Activated CD8-positive, alpha-beta T cell treated with anti-CD3 and anti-CD28 coated beads, Interleukin-2, amount 10 ng/mL, durations not matched to agents 7 days and 5 days (primary cell): Measurements from ENCODE around the gene SRCIN1. TPM values are rescaled to one million over a fixed set of nuclear protein-coding genes. Genes with fewer than 3 reads are reported as not detected.

Experiments used
- ATAC-seq: fragments of 150-1000 bp; cut with Tn5 transposase; one replicate; pipeline ENCODE4 v1.10.0; 2021; ENCODE audit warnings: moderate library complexity
- CTCF ChIA-PET: fragments of 350-600 bp; sonication (Branson Sonifier 250); formaldehyde crosslinking; loops from one replicate; lab custom pipeline; 2021; ENCODE audit warnings: antibody characterized with exemption; lab: Charles Lee
- POLR2A ChIA-PET: fragments of 350-600 bp; sonication (Branson Sonifier 250); formaldehyde crosslinking; loops from one replicate; lab custom pipeline; 2021; ENCODE audit warnings: antibody characterized with exemption; lab: Charles Lee
- DNase-seq: peaks from one replicate; pipeline ENCODE4 v3.0.0-alpha.2; 2020
- H3K27ac Mint-ChIP-seq: one replicate; pipeline ENCODE4 v1.8.0; 2021; ENCODE audit warnings: mild to moderate bottlenecking, mixed read lengths
- H3K27me3 Mint-ChIP-seq: one replicate; pipeline ENCODE4 v1.8.0; 2021; ENCODE audit warnings: low read depth, mixed read lengths
- H3K36me3 Mint-ChIP-seq: one replicate; pipeline ENCODE4 v1.8.0; 2021; ENCODE audit warnings: low read depth, mixed read lengths
- H3K4me1 Mint-ChIP-seq: one replicate; pipeline ENCODE4 v1.8.0; 2021; ENCODE audit warnings: low read depth, mixed read lengths
- H3K4me3 Mint-ChIP-seq: one replicate; pipeline ENCODE4 v1.8.0; 2021; ENCODE audit warnings: mild to moderate bottlenecking, mixed read lengths
- H3K9me3 Mint-ChIP-seq: one replicate; pipeline ENCODE4 v1.8.0; 2022; ENCODE audit warnings: mixed read lengths; ENCODE audit not compliant: insufficient read depth
- total RNA-seq, 2 experiments: library from RNA; stranded (reverse); gene quantifications; one replicate each; pipeline ENCODE4 v1.2.3, GENCODE V29; 2021

The SRCIN1 gene
- total RNA-seq, 2 experiments from 2014 or later = 0.34 TPM; not detected in 1

- no peak overlapping the region for H3K4me3 Mint-ChIP-seq
- no peaks in the 10 kb centered on the region for H3K9me3 Mint-ChIP-seq
- no peaks in the 10 kb centered on the region for H3K4me1 Mint-ChIP-seq
- no peaks in the 10 kb centered on the region for H3K36me3 Mint-ChIP-seq
- no peak for ATAC-seq
- DNase-seq = no peak
- H3K27ac Mint-ChIP-seq = no peak overlapping the region
- ChIA-PET CTCF (interaction anchor here (1.1 to 4.0 kb wide), 2 partner anchors 11 to 37 kb away, joined by 4 to 27 read pairs; no protein-coding TSS in a partner anchor), POLR2A (no interaction called here)
- H3K27me3 Mint-ChIP-seq = peaks cover 2% of the 10 kb centered on the region
Measured at GRCh38 chr17:38547444-38547843, 58.3 kb downstream of the SRCIN1 start.

GRCh38 chr17:38546396-38546795 lies 59.4 kb downstream of the SRCIN1 start:
- ChIA-PET POLR2A (no interaction called here), CTCF (interaction anchor here (1.4 to 4.0 kb wide), 2 partner anchors 12 kb away, joined by 8 to 27 read pairs; no protein-coding TSS in a partner anchor)
- Mint-ChIP-seq H3K27ac (no peak overlapping the region), H3K4me3 (no peak overlapping the region), H3K27me3 (peaks cover 2% of the 10 kb centered on the region), H3K9me3 (no peaks in the 10 kb centered on the region), H3K4me1 (no peaks in the 10 kb centered on the region), H3K36me3 (no peaks in the 10 kb centered on the region)
- ATAC-seq (no peak), DNase-seq (no peak)

DNA sequence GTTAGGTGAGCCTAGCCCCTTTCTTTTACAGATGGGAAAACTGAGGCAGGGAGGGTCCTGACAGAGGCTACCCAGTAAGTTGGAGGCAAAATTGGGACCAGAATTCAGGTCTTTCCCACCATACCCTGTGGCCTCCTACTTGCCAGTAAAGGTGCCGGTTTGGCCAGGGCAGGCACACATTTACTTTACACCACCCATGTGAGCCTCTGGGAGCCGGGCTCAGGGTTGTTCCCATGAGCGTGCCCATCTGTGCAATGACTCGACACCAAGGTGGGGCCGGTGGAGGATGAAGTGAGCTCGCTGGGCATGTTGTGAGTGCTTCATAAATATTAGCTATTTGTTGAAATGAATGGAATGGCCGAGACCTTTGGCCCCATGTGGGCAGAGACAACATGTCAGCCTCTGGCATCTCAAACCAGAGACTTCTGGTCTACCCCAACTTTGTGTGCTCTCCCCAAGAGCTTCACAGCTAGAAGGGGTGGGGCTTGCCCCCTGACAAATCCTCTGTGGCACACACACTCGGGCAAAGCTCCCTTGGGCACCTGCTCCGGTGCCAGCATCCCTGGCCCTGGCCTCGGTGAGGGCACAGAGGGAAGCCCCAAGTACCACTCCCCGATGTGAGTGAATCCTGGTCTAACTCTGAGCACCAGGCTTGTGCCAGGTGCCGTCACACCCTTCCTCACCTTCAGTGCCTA lies 60.1 kb downstream of the SRCIN1 start:
- DNase-seq (no peak), ATAC-seq (no peak)
- no peaks in the 10 kb centered on the region for H3K9me3 Mint-ChIP-seq
- POLR2A ChIA-PET = no interaction called here
- no peaks in the 10 kb centered on the region for H3K36me3 Mint-ChIP-seq
- CTCF ChIA-PET = interaction anchor here (1.3 to 1.4 kb wide), 2 partner anchors 10 to 13 kb away, joined by 5 to 8 read pairs; no protein-coding TSS in a partner anchor
- H3K4me1 Mint-ChIP-seq = no peaks in the 10 kb centered on the region
- peaks cover 2% of the 10 kb centered on the region for H3K27me3 Mint-ChIP-seq
- H3K4me3 Mint-ChIP-seq = no peak overlapping the region
- H3K27ac Mint-ChIP-seq = no peak overlapping the region

- DNase-seq (no peak), ATAC-seq (no peak)
- POLR2A ChIA-PET = no interaction called here
- Mint-ChIP-seq H3K9me3 (no peaks in the 10 kb centered on the region), H3K36me3 (no peaks in the 10 kb centered on the region), H3K27ac (no peak overlapping the region), H3K4me3 (no peak overlapping the region), H3K27me3 (peaks cover 2% of the 10 kb centered on the region), H3K4me1 (no peaks in the 10 kb centered on the region)
- CTCF ChIA-PET = interaction anchor here (1.3 to 1.4 kb wide), 2 partner anchors 11 to 14 kb away, joined by 5 to 8 read pairs; no protein-coding TSS in a partner anchor
Measured at GRCh38 chr17:38544839-38545209, 60.9 kb downstream of the SRCIN1 start.

GRCh38 chr17:38544175-38544838 lies 61.4 kb downstream of the SRCIN1 start:
- H3K9me3 Mint-ChIP-seq = no peaks in the 10 kb centered on the region
- CTCF ChIA-PET = no interaction called here

DNA sequence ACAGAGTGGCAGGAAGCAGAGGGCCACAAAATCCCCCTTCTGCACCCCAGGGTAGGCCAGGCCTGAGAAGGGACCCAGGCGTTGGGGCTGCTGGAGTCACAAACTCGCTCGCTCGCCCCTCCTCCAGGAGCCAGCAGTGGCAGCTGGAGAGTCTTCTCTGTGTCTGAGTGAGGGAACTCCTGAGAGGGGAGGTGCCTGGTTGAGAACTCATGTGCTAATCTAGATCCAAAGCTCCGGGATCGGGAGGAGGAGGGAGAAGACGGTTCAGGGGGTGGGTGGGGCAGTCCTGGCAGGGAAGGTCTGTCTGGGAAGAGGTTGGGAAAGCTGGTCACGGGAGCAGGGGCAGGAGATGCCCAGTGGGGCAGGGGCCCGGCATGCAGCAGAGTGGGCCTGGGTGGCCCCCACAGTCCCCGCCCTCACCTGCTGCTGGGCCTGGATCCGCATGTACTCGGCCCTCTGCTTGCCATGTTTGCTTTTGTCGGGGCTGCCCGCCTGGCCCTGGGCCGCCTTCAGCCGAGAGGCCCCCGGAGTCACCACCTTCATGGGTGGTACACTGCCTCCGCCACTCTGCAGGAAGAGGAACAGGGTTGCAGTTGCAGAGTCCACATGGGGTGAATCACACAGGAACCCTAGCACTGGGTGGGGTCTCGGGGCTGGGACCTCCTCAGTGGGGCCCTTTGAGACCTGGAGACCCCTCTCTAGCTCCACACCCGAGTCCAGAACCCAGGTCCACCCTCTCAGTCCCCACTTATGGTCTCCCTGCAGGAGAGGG lies 62.2 kb downstream of the SRCIN1 start:
- Mint-ChIP-seq H3K36me3 (no peaks in the 10 kb centered on the region), H3K9me3 (no peaks in the 10 kb centered on the region), H3K4me1 (no peaks in the 10 kb centered on the region), H3K4me3 (no peak overlapping the region), H3K27ac (no peak overlapping the region), H3K27me3 (no peaks in the 10 kb centered on the region)
- DNase-seq (no peak), ATAC-seq (no peak)
- ChIA-PET CTCF (interaction anchor here (2.1 kb wide), 1 partner anchor 15 kb away, joined by 6 read pairs; no protein-coding TSS in a partner anchor), POLR2A (no interaction called here)

More at GRCh38 chr17:38544175-38544838, 61.4 kb downstream of the SRCIN1 start:
- DNase-seq (no peak), ATAC-seq (no peak)
- Mint-ChIP-seq H3K36me3 (no peaks in the 10 kb centered on the region), H3K4me3 (no peak overlapping the region), H3K27me3 (no peaks in the 10 kb centered on the region), H3K4me1 (no peaks in the 10 kb centered on the region), H3K27ac (no peak overlapping the region)
- POLR2A ChIA-PET = no interaction called here

- ChIA-PET CTCF (interaction anchor here (2.1 kb wide), 1 partner anchor 17 kb away, joined by 6 read pairs; no protein-coding TSS in a partner anchor), POLR2A (no interaction called here)
- ATAC-seq (no peak), DNase-seq (no peak)
- Mint-ChIP-seq H3K27ac (no peak overlapping the region), H3K4me3 (no peak overlapping the region), H3K9me3 (no peaks in the 10 kb centered on the region), H3K27me3 (no peaks in the 10 kb centered on the region), H3K36me3 (no peaks in the 10 kb centered on the region), H3K4me1 (no peaks in the 10 kb centered on the region)
Measured at GRCh38 chr17:38542286-38542685, 63.5 kb downstream of the SRCIN1 start.

DNA sequence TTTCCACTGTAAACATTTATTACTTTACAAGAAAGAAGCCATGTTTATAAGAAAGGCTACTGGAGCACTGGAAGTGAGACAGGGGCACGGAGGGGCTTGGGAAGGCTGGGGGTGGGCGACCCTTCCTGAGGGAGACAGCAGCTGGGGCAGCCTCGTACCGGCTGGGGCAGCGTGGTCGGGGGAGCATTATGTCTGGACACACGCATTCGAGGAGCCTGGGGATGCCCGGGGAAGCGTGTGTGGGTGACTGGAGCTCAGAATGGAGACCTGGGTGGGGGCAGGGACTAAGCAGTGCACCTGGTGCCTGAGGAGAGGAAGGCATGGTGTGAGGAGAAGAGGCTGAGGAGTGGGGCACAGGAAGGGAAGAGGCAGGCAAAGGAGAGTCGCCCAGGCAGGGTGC lies 64.5 kb downstream of the SRCIN1 start:
- H3K4me1 Mint-ChIP-seq = no peaks in the 10 kb centered on the region
- H3K27ac Mint-ChIP-seq = no peak overlapping the region
- H3K9me3 Mint-ChIP-seq = no peaks in the 10 kb centered on the region
- no peaks in the 10 kb centered on the region for H3K27me3 Mint-ChIP-seq
- H3K4me3 Mint-ChIP-seq = no peak overlapping the region
- no peaks in the 10 kb centered on the region for H3K36me3 Mint-ChIP-seq
- CTCF ChIA-PET = interaction anchor here (2.1 kb wide), 1 partner anchor 18 kb away, joined by 6 read pairs; no protein-coding TSS in a partner anchor
- POLR2A ChIA-PET = no interaction called here
- no peak for ATAC-seq
- no peak for DNase-seq

GRCh38 chr17:38540514-38541045 lies 65.2 kb downstream of the SRCIN1 start:
- ATAC-seq = no peak
- POLR2A ChIA-PET = interaction anchor here (0.5 kb wide), 1 partner anchor 137 kb away, joined by 3 read pairs; no protein-coding TSS in a partner anchor
- no peaks in the 10 kb centered on the region for H3K36me3 Mint-ChIP-seq
- no peak overlapping the region for H3K4me3 Mint-ChIP-seq
- peaks cover 2% of the 10 kb centered on the region for H3K27me3 Mint-ChIP-seq
- H3K27ac Mint-ChIP-seq = no peak overlapping the region
- H3K4me1 Mint-ChIP-seq = no peaks in the 10 kb centered on the region
- no peaks in the 10 kb centered on the region for H3K9me3 Mint-ChIP-seq
- DNase-seq = no peak
- CTCF ChIA-PET = interaction anchor here (1.1 kb wide), 1 partner anchor 17 kb away, joined by 3 read pairs; no protein-coding TSS in a partner anchor

- Mint-ChIP-seq H3K36me3 (no peaks in the 10 kb centered on the region), H3K27me3 (peaks cover 4% of the 10 kb centered on the region), H3K4me3 (no peak overlapping the region), H3K4me1 (no peaks in the 10 kb centered on the region), H3K27ac (no peak overlapping the region), H3K9me3 (no peaks in the 10 kb centered on the region)
- CTCF ChIA-PET = no interaction called here
- ATAC-seq (no peak), DNase-seq (no peak)
- POLR2A ChIA-PET = no interaction called here
Measured at GRCh38 chr17:38539386-38539785, 66.4 kb downstream of the SRCIN1 start.

DNA sequence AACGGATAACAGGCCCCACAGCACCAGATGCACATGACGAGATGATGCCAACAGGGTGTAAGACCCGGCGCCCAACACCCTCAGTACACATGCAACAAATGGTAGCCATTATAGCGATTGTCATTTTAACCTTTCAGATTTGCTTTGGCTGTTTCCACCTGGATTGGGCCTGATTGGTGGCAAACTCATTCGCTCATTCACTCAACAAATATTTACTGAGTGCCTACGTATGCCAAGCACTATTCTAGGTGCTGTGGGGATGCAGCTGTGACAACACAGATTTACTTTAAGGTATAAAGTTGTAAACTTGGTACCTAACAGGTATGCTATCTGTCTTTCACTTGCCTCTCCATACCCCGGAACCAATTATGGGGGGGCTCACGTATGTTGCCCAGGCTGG lies 66.8 kb downstream of the SRCIN1 start:
- no peaks in the 10 kb centered on the region for H3K36me3 Mint-ChIP-seq
- ATAC-seq = no peak
- POLR2A ChIA-PET = no interaction called here
- no peak for DNase-seq
- H3K9me3 Mint-ChIP-seq = no peaks in the 10 kb centered on the region
- CTCF ChIA-PET = no interaction called here
- no peak overlapping the region for H3K4me3 Mint-ChIP-seq
- H3K27ac Mint-ChIP-seq = no peak overlapping the region
- no peaks in the 10 kb centered on the region for H3K4me1 Mint-ChIP-seq
- H3K27me3 Mint-ChIP-seq = peaks cover 4% of the 10 kb centered on the region
